Central memory CD8-positive, alpha-beta T cell (primary cell): Measurements from ENCODE around the gene NPW.

Experiments used
- ATAC-seq: fragments of 150-1000 bp; cut with Tn5 transposase; replicated peaks from 2 replicates; pipeline ENCODE4 v1.10.0; 2022; ENCODE audit warnings: mild to moderate bottlenecking, moderate FRiP score, moderate number of reproducible peaks; ENCODE audit not compliant: poor library complexity, severe bottlenecking; ENCODE audit errors: extremely low read depth
- DNase-seq, 2 donors: peaks; one replicate each; pipeline ENCODE4 v3.0.0; 2021; ENCODE audit warnings: low spot score in 2 of 2
- H3K27ac Mint-ChIP-seq: one replicate; pipeline ENCODE4 v1.8.0; 2022; ENCODE audit warnings: low read depth, mild to moderate bottlenecking, moderate library complexity, mixed read lengths
- H3K27me3 Mint-ChIP-seq: one replicate; pipeline ENCODE4 v1.8.0; 2022; ENCODE audit warnings: mixed read lengths
- H3K36me3 Mint-ChIP-seq: one replicate; pipeline ENCODE4 v1.8.0; 2022; ENCODE audit warnings: mild to moderate bottlenecking, moderate library complexity, mixed read lengths; ENCODE audit not compliant: insufficient read depth
- H3K4me1 Mint-ChIP-seq: one replicate; pipeline ENCODE4 v1.8.0; 2022; ENCODE audit warnings: mixed read lengths
- H3K4me3 Mint-ChIP-seq: one replicate; pipeline ENCODE4 v1.8.0; 2022; ENCODE audit warnings: mild to moderate bottlenecking, moderate library complexity, mixed read lengths
- H3K9me3 Mint-ChIP-seq: one replicate; pipeline ENCODE4 v1.8.0; 2022; ENCODE audit warnings: mixed read lengths

Gene NPW

DNA sequence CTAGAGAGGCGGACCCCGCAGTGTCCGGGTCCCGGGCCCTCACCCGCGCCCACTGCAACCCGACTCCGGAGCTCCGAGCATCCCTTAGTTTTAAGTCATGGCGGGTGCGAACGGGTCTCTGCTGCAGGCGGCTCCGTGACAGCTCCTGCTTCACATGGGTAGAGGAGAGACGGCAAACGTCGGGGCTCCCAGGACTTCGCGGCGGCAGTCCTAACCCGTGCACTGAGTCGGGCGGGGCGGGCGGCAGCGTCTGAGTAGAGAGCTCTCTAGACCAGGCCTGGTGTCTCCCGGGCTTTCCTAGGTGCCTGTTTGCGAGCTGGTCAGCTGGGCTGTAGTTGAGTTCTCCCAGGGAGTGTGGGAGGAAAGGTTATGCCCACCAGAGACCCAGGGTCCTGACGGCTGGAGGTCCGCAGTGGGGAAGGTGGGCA is 28.5 kb downstream of the NPW start:
- Mint-ChIP-seq H3K9me3 (no peaks in the 10 kb centered on the region), H3K36me3 (peaks cover 16% of the 10 kb centered on the region), H3K4me1 (peaks cover 27% of the 10 kb centered on the region), H3K4me3 (peak overlapping the region; percentile 88), H3K27ac (peak overlapping the region; percentile 77), H3K27me3 (no peaks in the 10 kb centered on the region)
- DNase-seq: no peak
- peak; percentile 33 for ATAC-seq

DNA sequence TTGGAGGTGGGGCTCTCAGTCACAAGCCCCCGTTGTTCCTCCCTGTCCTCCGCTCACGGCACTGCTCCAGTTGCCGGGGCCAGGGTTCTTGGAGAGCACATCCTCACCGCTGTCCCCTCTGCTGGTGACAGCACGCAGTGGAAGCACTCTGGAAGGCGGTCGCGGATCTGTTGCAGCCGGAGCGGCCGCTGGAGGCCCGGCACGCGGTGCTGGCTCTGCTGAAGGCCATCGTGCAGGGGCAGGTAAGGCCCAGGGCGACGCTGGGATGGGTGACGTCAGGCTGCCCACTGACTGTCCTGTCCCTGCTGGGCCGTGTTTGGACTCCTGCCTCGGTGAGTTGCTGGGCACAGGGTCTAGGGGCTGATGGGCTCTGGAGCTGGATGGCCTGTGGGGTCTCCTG is 33.6 kb downstream of the NPW start:
- no peaks in the 10 kb centered on the region for H3K27me3 Mint-ChIP-seq
- H3K4me1 Mint-ChIP-seq: peaks cover 11% of the 10 kb centered on the region
- H3K9me3 Mint-ChIP-seq: no peaks in the 10 kb centered on the region
- no peak overlapping the region for H3K4me3 Mint-ChIP-seq
- ATAC-seq (no peak), DNase-seq (no peak)
- H3K27ac Mint-ChIP-seq: no peak overlapping the region
- H3K36me3 Mint-ChIP-seq: peaks cover 30% of the 10 kb centered on the region

DNA sequence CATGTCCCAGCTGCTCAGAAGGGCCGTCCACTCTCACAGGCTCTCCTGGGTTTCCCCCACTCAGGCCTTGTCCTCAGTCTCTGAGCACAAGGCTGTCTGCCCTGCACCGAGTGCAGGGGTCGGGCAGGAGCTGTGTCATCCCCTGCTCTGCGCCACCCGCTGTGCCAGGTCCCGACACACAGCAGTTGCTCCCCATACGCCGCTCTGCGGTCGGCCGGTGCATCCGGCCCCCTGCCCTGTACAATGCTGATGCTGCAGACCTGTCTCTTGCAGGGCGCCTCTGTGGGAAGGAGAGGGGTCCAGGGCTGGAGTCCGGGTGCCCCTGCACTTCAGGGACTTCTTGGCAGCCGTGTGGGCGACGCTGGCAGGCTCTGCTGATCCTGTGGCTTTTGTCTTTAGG is 34.3 kb downstream of the NPW start:
- no peak for ATAC-seq
- peaks cover 30% of the 10 kb centered on the region for H3K36me3 Mint-ChIP-seq
- no peak overlapping the region for H3K27ac Mint-ChIP-seq
- no peak for DNase-seq
- H3K9me3 Mint-ChIP-seq: no peaks in the 10 kb centered on the region
- H3K4me1 Mint-ChIP-seq: peaks cover 5% of the 10 kb centered on the region
- no peaks in the 10 kb centered on the region for H3K27me3 Mint-ChIP-seq
- no peak overlapping the region for H3K4me3 Mint-ChIP-seq

DNA sequence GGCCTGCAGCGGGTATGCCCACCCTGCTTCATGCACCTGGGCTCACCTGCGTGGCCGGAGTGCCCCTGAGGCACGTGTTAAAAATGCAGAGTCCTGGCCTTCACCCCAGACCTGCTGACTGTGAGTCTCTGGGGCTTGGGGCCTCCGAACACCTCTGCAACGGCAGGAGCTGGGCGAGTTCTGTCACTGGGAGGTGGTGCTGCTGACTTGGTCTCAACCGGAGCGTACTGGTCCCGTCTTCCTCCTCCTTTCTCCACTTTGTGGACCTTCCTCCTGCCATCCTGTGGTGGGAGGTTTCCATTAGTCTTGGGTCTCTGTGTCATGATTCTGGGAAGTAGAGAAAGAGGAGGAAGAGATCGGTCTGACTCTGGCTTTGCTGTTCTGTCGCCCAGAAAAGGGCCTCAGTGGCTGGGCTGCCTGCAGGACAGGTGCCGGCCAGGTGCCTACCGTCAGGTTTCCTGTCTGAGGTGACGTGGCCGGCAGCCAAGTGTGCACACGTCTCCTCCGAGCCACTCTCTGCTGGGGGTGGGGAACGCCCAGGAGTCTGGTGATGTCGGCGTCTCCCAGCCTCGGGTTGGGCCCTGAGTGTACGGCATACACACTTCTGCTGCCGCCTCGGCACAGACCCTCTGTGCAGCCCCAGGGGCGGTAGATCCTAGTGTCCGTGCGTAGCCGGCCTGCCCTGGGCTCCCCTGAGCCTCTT is 35.1 kb downstream of the NPW start:
- no peak overlapping the region for H3K27ac Mint-ChIP-seq
- no peaks in the 10 kb centered on the region for H3K9me3 Mint-ChIP-seq
- ATAC-seq: no peak
- H3K27me3 Mint-ChIP-seq: no peaks in the 10 kb centered on the region
- H3K36me3 Mint-ChIP-seq: peaks cover 28% of the 10 kb centered on the region
- no peak for DNase-seq
- no peak overlapping the region for H3K4me3 Mint-ChIP-seq
- peaks cover 5% of the 10 kb centered on the region for H3K4me1 Mint-ChIP-seq

DNA sequence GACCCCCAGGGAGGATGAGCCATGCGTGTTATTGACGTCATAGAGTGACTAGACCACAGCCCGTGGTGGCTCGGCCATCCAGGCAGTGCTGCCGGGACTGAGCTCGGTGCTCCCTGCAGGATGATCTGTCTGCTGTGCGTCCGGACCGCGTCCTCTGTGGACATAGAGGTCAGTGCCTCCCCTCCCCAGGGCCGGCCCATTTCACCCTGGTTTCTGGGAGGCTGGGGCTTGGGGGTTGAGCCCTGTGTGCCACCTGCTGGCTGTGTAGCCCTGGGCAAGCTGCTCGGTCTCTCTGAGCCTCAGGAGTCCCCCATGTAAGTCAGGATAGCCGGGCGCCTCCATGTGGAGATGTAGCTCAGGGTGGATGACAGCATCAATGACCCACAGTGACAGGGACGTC is 36.5 kb downstream of the NPW start:
- Mint-ChIP-seq H3K27me3 (no peaks in the 10 kb centered on the region), H3K4me1 (peaks cover 5% of the 10 kb centered on the region), H3K36me3 (peaks cover 27% of the 10 kb centered on the region), H3K27ac (no peak overlapping the region), H3K9me3 (no peaks in the 10 kb centered on the region), H3K4me3 (no peak overlapping the region)
- ATAC-seq: no peak
- no peak for DNase-seq

DNA sequence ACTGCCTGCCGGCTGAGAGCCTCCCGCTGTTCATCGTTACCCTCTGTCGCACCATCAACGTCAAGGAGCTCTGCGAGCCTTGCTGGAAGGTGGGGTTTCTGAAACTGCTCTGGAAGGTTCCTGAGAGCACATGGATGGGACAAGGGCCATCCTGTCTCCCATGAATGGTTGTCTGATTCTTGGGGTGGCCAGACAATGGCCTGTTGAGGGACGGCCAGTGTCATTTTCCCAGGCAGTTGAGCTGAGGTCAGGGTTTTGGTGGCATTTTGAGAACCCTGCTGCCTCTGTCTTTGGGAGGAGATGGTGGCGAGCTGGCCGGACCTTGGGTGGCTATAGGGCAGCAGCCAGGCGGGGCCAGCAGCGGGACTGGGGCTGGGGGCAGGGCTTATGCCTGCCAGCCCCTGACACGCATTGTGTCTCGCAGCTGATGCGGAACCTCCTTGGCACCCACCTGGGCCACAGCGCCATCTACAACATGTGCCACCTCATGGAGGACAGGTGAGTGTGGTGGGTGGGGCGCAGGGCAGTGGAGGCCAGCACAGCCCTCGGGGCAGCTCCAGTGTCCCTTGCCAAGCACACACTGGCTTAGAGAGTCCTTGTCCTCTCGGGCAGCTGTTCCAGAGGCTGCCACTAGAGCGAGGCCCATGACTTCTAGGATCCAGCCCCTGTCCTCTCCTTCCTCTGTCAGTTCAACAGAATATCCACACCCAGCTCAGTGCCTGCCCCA is 37.3 kb downstream of the NPW start:
- H3K9me3 Mint-ChIP-seq: no peaks in the 10 kb centered on the region
- peaks cover 21% of the 10 kb centered on the region for H3K36me3 Mint-ChIP-seq
- peaks cover 5% of the 10 kb centered on the region for H3K4me1 Mint-ChIP-seq
- ATAC-seq (no peak), DNase-seq (no peak)
- no peaks in the 10 kb centered on the region for H3K27me3 Mint-ChIP-seq
- no peak overlapping the region for H3K4me3 Mint-ChIP-seq
- H3K27ac Mint-ChIP-seq: no peak overlapping the region

DNA sequence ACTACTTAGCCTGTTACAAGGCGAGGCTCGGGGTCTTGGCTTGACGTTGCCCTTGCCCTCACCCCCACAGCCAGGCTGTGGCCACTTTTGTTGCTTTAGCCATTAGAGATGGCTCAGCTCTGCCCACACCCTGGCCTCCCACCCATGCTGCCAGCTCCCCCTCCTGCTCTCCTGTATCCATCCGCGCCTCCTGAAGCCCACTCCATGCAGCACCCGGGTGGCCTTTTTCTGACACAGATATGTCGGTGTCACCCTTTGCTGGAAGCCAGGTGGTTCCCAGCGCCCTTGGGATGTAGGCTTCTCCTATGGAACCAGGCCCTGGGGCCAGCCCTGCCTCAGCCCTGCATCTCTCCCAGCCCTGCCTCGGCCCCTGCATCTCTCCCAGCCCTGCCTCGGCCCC is 37.9 kb downstream of the NPW start:
- peaks cover 19% of the 10 kb centered on the region for H3K36me3 Mint-ChIP-seq
- peaks cover 3% of the 10 kb centered on the region for H3K4me1 Mint-ChIP-seq
- H3K27ac Mint-ChIP-seq: no peak overlapping the region

DNA sequence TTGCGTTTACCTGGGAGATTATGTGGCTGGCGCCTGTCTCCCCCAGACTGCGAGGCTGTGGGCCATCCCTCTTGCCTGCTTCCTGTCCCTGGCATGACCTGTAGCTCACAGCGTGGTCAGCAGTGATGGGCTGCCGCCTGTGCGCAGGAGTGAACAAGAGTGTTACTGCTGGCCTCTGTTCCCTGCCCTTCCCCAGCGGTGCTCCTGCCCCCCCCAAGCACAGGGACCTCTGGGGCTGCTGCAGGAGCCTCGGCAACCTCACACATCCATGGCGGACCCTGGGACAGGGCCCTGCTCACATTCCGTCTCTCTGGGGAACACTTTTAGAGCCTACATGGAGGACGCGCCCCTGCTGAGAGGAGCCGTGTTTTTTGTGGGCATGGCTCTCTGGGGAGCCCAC is 38.8 kb downstream of the NPW start:
- DNase-seq (no peak), ATAC-seq (no peak)
- H3K4me1 Mint-ChIP-seq: no peaks in the 10 kb centered on the region
- H3K27ac Mint-ChIP-seq: no peak overlapping the region
- no peaks in the 10 kb centered on the region for H3K9me3 Mint-ChIP-seq
- peaks cover 19% of the 10 kb centered on the region for H3K36me3 Mint-ChIP-seq
- no peaks in the 10 kb centered on the region for H3K27me3 Mint-ChIP-seq
- H3K4me3 Mint-ChIP-seq: no peak overlapping the region

More for the DNA sequence above, 37.9 kb downstream of the NPW start:
- ATAC-seq (no peak), DNase-seq (no peak)
- Mint-ChIP-seq H3K27me3 (no peaks in the 10 kb centered on the region), H3K9me3 (no peaks in the 10 kb centered on the region), H3K4me3 (no peak overlapping the region)

DNA sequence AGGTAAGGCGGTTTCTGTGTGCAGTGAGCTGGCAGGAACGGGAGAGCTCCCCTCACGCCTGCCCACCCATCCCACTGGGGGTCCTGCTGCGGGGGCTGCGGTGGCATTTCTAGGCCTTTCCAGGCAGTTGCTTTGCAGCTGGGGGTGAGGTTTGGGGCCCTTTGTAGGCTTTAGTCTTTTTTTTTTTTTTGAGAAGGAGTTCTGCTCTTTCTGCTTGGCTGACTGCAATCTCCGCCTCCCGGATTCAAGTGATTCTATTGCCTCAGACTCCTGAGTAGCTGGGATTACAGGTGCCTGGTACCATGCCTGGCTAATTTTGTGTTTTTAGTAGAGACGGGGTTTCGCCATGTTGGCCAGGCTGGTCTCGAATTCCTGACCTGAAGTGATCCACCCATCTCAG is 39.3 kb downstream of the NPW start:
- Mint-ChIP-seq H3K9me3 (no peaks in the 10 kb centered on the region), H3K27ac (no peak overlapping the region), H3K36me3 (peaks cover 18% of the 10 kb centered on the region), H3K27me3 (no peaks in the 10 kb centered on the region), H3K4me1 (no peaks in the 10 kb centered on the region), H3K4me3 (no peak overlapping the region)
- no peak for ATAC-seq
- no peak for DNase-seq

DNA sequence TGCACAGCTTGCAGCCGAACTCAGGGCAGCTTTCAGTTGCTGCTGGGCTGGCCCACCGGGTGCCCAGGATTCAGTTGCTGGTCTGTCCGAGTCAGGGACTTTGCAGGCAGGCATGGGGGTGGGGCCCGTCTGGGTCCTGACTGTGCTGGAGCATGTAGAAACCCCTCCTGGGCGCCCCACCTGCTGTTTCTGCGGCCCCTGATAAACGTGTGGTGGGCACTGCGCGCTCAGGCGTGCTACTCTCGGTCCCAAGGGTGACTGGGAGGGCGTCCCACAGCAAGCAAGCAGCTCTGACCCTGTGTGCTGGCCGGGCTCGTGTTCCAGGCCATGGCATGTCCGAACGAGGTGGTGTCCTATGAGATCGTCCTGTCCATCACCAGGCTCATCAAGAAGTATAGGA is 40.8 kb downstream of the NPW start:
- H3K4me3 Mint-ChIP-seq: no peak overlapping the region
- H3K9me3 Mint-ChIP-seq: no peaks in the 10 kb centered on the region
- DNase-seq (no peak), ATAC-seq (no peak)
- H3K4me1 Mint-ChIP-seq: no peaks in the 10 kb centered on the region
- no peak overlapping the region for H3K27ac Mint-ChIP-seq
- H3K27me3 Mint-ChIP-seq: no peaks in the 10 kb centered on the region
- peaks cover 16% of the 10 kb centered on the region for H3K36me3 Mint-ChIP-seq

DNA sequence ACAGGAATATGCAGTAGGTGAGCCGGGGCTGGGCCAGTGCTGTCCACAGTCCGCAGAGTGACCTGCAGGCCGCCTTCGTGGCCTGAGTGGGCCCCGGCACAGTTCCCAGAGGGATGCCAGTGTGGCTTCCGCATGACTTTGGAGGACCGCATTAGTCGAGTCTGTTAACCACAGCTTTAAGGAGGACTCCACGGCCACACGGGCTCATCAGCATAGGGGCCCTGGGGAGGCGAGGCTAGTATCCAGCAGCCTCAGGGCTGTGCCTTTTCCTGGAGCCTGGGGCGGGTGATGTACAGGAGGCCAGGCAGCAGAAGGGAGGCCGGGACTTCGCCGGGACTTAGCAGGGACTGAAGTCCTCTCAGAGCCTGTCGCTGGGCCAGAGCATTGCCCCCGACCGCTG is 41.4 kb downstream of the NPW start:
- DNase-seq: no peak
- H3K36me3 Mint-ChIP-seq: peaks cover 13% of the 10 kb centered on the region
- H3K27me3 Mint-ChIP-seq: no peaks in the 10 kb centered on the region
- H3K4me3 Mint-ChIP-seq: no peak overlapping the region
- H3K9me3 Mint-ChIP-seq: no peaks in the 10 kb centered on the region
- H3K4me1 Mint-ChIP-seq: peaks cover 3% of the 10 kb centered on the region
- ATAC-seq: no peak
- H3K27ac Mint-ChIP-seq: no peak overlapping the region

DNA sequence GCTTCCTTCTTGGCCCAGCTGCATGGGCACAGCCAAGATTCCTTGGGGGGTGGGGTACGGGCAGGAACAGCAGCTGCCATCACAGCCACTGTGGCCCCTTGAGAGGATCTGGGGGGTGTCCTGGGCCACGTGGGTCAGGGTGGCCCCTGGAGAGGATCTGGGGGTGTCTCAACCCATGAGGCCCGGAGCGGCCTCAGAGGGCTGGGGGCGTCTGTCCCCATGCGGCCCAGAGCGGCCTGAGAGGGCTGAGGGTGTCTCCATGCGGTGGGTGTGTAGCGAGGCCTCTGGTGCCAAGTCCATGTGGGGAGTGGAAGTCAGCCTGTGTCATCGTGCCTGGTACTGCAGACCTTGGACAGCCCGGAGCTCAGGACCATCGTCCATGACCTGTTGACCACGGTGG is 41.9 kb downstream of the NPW start:
- H3K4me1 Mint-ChIP-seq: peaks cover 6% of the 10 kb centered on the region
- no peak for ATAC-seq
- DNase-seq: no peak
- H3K4me3 Mint-ChIP-seq: no peak overlapping the region
- H3K9me3 Mint-ChIP-seq: no peaks in the 10 kb centered on the region
- no peak overlapping the region for H3K27ac Mint-ChIP-seq
- no peaks in the 10 kb centered on the region for H3K27me3 Mint-ChIP-seq
- peaks cover 15% of the 10 kb centered on the region for H3K36me3 Mint-ChIP-seq

DNA sequence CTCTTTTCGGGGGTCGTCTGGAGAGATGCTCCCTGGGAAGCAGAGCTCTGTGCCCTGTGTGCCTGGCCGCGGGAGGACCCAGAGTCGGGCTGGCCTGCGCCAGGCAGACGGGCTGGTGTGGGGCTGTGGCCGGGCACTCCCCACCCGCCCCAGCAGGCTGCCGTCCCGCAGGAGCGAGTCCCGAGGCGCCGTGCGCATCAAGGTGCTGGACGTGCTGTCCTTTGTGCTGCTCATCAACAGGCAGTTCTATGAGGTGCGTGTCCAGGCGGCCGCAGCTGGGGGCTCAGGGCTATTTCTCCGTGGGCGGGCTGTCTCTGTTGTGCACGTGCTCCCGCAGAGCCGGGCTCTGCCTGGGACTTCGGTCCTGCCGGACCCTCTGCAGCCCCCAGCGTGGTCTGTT is 43.2 kb downstream of the NPW start:
- ATAC-seq (no peak), DNase-seq (no peak)
- H3K27ac Mint-ChIP-seq: no peak overlapping the region
- peaks cover 12% of the 10 kb centered on the region for H3K36me3 Mint-ChIP-seq
- no peaks in the 10 kb centered on the region for H3K27me3 Mint-ChIP-seq
- H3K4me1 Mint-ChIP-seq: peaks cover 6% of the 10 kb centered on the region
- no peaks in the 10 kb centered on the region for H3K9me3 Mint-ChIP-seq
- H3K4me3 Mint-ChIP-seq: no peak overlapping the region
